ENCODE results near the gene SLC17A3. TPM values are rescaled to one million over a fixed set of nuclear protein-coding genes. Genes with fewer than 3 reads are reported as not detected.

The SLC17A3 gene
- total RNA-seq, 1 donor from 2014 or later, result not detected

GRCh38 chr6:25842526-25842925, 31.5 kb downstream of the SLC17A3 start:
- DNase-seq (ENCODE audit: low spot score), result no peak
- H3K27ac Mint-ChIP-seq (ENCODE audit: unreplicated experiment), result no peak overlapping the region
- H3K9me3 Mint-ChIP-seq (ENCODE audit: low read depth), result peaks cover 5% of the 10 kb centered on the region
- H3K4me3 Mint-ChIP-seq (ENCODE audit: unreplicated experiment), result no peak overlapping the region
- peaks cover 7% of the 10 kb centered on the region for H3K27me3 Mint-ChIP-seq (ENCODE audit: low read depth)
- H3K4me1 Mint-ChIP-seq (ENCODE audit: low read depth), result no peaks in the 10 kb centered on the region
- no peak for TF ChIP-seq CTCF (IDR thresholded peaks at IDR 0.05)
- no peaks in the 10 kb centered on the region for H3K36me3 Mint-ChIP-seq (ENCODE audit: low read depth)

- DNase-seq (ENCODE audit: low spot score), result no peak
- H3K27ac Mint-ChIP-seq (ENCODE audit: unreplicated experiment), result no peak overlapping the region
- no peaks in the 10 kb centered on the region for H3K4me1 Mint-ChIP-seq (ENCODE audit: low read depth)
- no peak for TF ChIP-seq CTCF (IDR thresholded peaks at IDR 0.05)
- peaks cover 19% of the 10 kb centered on the region for H3K27me3 Mint-ChIP-seq (ENCODE audit: low read depth)
- no peaks in the 10 kb centered on the region for H3K9me3 Mint-ChIP-seq (ENCODE audit: low read depth)
- no peaks in the 10 kb centered on the region for H3K36me3 Mint-ChIP-seq (ENCODE audit: low read depth)
- no peak overlapping the region for H3K4me3 Mint-ChIP-seq (ENCODE audit: unreplicated experiment)
Observed at GRCh38 chr6:25835442-25836283, 38.4 kb downstream of the SLC17A3 start.

- H3K36me3 Mint-ChIP-seq (ENCODE audit: low read depth), result no peaks in the 10 kb centered on the region
- H3K4me3 Mint-ChIP-seq (ENCODE audit: unreplicated experiment), result no peak overlapping the region
- H3K9me3 Mint-ChIP-seq (ENCODE audit: low read depth), result no peaks in the 10 kb centered on the region
- no peaks in the 10 kb centered on the region for H3K4me1 Mint-ChIP-seq (ENCODE audit: low read depth)
- no peak overlapping the region for H3K27ac Mint-ChIP-seq (ENCODE audit: unreplicated experiment)
- DNase-seq (ENCODE audit: low spot score), result no peak
- peaks cover 19% of the 10 kb centered on the region for H3K27me3 Mint-ChIP-seq (ENCODE audit: low read depth)
- TF ChIP-seq CTCF (IDR thresholded peaks at IDR 0.05), result no peak
Observed at GRCh38 chr6:25834950-25835349, 39.1 kb downstream of the SLC17A3 start.

GRCh38 chr6:25833136-25833535, 40.9 kb downstream of the SLC17A3 start:
- DNase-seq (ENCODE audit: low spot score), result no peak
- Mint-ChIP-seq H3K27me3 (ENCODE audit: low read depth) (peaks cover 20% of the 10 kb centered on the region), H3K4me3 (ENCODE audit: unreplicated experiment) (no peak overlapping the region), H3K36me3 (ENCODE audit: low read depth) (no peaks in the 10 kb centered on the region), H3K4me1 (ENCODE audit: low read depth) (no peaks in the 10 kb centered on the region), H3K27ac (ENCODE audit: unreplicated experiment) (no peak overlapping the region), H3K9me3 (ENCODE audit: low read depth) (no peaks in the 10 kb centered on the region)
- TF ChIP-seq CTCF (IDR thresholded peaks at IDR 0.05), result no peak

- Mint-ChIP-seq H3K36me3 (ENCODE audit: low read depth) (no peaks in the 10 kb centered on the region), H3K4me1 (ENCODE audit: low read depth) (no peaks in the 10 kb centered on the region), H3K27me3 (ENCODE audit: low read depth) (peaks cover 23% of the 10 kb centered on the region), H3K4me3 (ENCODE audit: unreplicated experiment) (no peak overlapping the region), H3K27ac (ENCODE audit: unreplicated experiment) (no peak overlapping the region), H3K9me3 (ENCODE audit: low read depth) (no peaks in the 10 kb centered on the region)
- no peak for TF ChIP-seq CTCF (IDR thresholded peaks at IDR 0.05)
- no peak for DNase-seq (ENCODE audit: low spot score)
Observed at GRCh38 chr6:25832670-25833069, 41.4 kb downstream of the SLC17A3 start.

Measured in chondrocyte (in vitro differentiated cells).